ENCODE measurements around the gene RSU1. TPM values are rescaled to one million over a fixed set of nuclear protein-coding genes. Genes with fewer than 3 reads are reported as not detected.

The RSU1 gene
- total and polyA plus RNA-seq, 10 donors, result 20.5 to 81.7 (median 63.4) TPM

- Histone ChIP-seq H3K4me3 (no peak overlapping the region), H3K36me3 (peaks cover 0 to 7% (median 0%) of the 10 kb centered on the region in 6 donors), H3K4me1 (no peaks in the 10 kb centered on the region), H3K9me3 (peaks cover 0 to 19% (median 13%) of the 10 kb centered on the region in 8 donors), H3K27ac (no peak overlapping the region), H3K27me3 (replicated peaks in 1 of 7) (no peaks in the 10 kb centered on the region)
- 88 to 93% (median 90%) methylated on average over 17 of the region's 17 CpGs for WGBS, 5 donors
- no peak for DNase-seq
- TF ChIP-seq POLR2AphosphoS5 (IDR thresholded peaks at IDR 0.05), result no peak
- intact Hi-C loops (cut with DNase I; ENCODE audit: low total_unique reads), result no loop called here
Observed at GRCh38 chr10:16699435-16700057, 117.7 kb downstream of the RSU1 start.

DNA sequence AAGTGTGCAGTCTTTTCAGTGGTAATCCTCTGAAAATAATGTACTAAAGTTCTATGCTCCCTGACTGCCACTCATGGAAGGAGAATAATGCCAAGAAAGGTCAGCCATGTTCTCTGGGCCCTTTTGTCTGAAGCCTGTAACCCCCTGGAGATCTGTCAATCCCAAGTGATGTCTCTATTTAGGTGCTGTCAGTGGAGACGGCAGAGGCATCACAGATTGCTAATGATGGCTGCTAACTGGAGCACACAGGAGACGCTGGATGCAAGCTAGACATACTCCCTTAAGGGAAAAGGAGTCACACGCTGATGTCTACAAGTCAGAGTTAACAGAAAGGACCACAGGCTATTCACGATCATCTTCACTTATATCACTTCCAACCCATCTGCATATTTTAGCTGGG lies 118.8 kb downstream of the RSU1 start:
- peaks cover 0 to 16% (median 13%) of the 10 kb centered on the region in 8 donors for H3K9me3 ChIP-seq
- no peaks in the 10 kb centered on the region for H3K4me1 ChIP-seq
- no peak overlapping the region for H3K4me3 ChIP-seq
- DNase-seq, result no peak
- no peak for TF ChIP-seq POLR2A (IDR thresholded peaks at IDR 0.05)
- no peak for TF ChIP-seq POLR2AphosphoS5 (IDR thresholded peaks at IDR 0.05)
- intact Hi-C loops (cut with DNase I; ENCODE audit: low total_unique reads), result no loop called here
- no peaks in the 10 kb centered on the region for H3K27me3 ChIP-seq (replicated peaks in 1 of 7)
- 92 to 97% (median 94%) methylated on average over 4 of the region's 4 CpGs for whole genome bisulfite sequencing, 5 donors
- H3K36me3 ChIP-seq, result peaks cover 0 to 17% (median 3%) of the 10 kb centered on the region in 6 donors
- no peak overlapping the region for H3K27ac ChIP-seq

GRCh38 chr10:16690417-16690816 lies 126.8 kb downstream of the RSU1 start:
- no peaks in the 10 kb centered on the region for H3K4me1 ChIP-seq
- H3K27me3 ChIP-seq (replicated peaks in 1 of 7), result no peaks in the 10 kb centered on the region
- intact Hi-C loops (cut with DNase I; ENCODE audit: low total_unique reads), result no loop called here
- DNase-seq, result no peak
- H3K4me3 ChIP-seq, result no peak overlapping the region
- 91 to 96% (median 93%) methylated on average over 5 of the region's 5 CpGs for WGBS, 5 donors
- TF ChIP-seq POLR2AphosphoS5 (IDR thresholded peaks at IDR 0.05), result no peak
- no peak for TF ChIP-seq POLR2A (IDR thresholded peaks at IDR 0.05)
- TF ChIP-seq, protein P1, sequence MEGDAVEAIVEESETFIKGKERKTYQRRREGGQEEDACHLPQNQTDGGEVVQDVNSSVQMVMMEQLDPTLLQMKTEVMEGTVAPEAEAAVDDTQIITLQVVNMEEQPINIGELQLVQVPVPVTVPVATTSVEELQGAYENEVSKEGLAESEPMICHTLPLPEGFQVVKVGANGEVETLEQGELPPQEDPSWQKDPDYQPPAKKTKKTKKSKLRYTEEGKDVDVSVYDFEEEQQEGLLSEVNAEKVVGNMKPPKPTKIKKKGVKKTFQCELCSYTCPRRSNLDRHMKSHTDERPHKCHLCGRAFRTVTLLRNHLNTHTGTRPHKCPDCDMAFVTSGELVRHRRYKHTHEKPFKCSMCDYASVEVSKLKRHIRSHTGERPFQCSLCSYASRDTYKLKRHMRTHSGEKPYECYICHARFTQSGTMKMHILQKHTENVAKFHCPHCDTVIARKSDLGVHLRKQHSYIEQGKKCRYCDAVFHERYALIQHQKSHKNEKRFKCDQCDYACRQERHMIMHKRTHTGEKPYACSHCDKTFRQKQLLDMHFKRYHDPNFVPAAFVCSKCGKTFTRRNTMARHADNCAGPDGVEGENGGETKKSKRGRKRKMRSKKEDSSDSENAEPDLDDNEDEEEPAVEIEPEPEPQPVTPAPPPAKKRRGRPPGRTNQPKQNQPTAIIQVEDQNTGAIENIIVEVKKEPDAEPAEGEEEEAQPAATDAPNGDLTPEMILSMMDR (IDR thresholded peaks at IDR 0.05 in 8 of 11, conservative IDR thresholded peaks at IDR 0.05 in 3 of 11), result no peak
- H3K36me3 ChIP-seq, result peaks cover 0 to 56% (median 11%) of the 10 kb centered on the region in 6 donors
- H3K27ac ChIP-seq, result no peak overlapping the region
- no peaks in the 10 kb centered on the region for H3K9me3 ChIP-seq

DNA sequence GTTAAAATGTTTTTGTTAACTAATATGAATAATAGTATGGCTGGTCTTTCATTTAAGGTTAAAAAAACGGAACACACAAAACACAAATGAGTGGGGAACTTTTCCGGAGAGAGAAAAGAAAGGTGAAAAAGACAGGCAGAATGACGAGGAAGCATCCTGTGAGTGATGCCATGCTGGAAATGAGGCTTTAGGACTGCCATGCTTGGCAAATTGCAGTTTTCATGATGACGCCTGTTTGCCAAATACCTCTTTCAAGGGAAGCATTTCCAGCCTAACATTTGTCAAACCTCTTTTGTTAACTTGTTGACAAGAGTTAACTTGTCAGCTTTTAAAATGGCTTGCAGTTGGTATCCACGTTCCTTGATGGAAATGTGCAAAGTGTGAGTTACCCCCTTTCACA lies 127.5 kb downstream of the RSU1 start:
- peaks cover 0 to 51% (median 11%) of the 10 kb centered on the region in 6 donors for H3K36me3 ChIP-seq
- DNase-seq, result no peak
- no peak overlapping the region for H3K4me3 ChIP-seq
- no peaks in the 10 kb centered on the region for H3K4me1 ChIP-seq
- no peaks in the 10 kb centered on the region for H3K9me3 ChIP-seq
- no peak overlapping the region for H3K27ac ChIP-seq
- TF ChIP-seq, protein P1 (IDR thresholded peaks at IDR 0.05 in 8 of 11, conservative IDR thresholded peaks at IDR 0.05 in 3 of 11), result no peak
- no peak for TF ChIP-seq POLR2AphosphoS5 (IDR thresholded peaks at IDR 0.05)
- no peak for TF ChIP-seq POLR2A (IDR thresholded peaks at IDR 0.05)
- H3K27me3 ChIP-seq (replicated peaks in 1 of 7), result no peaks in the 10 kb centered on the region
- WGBS, 5 donors, result 87 to 95% (median 90%) methylated on average over 5 of the region's 5 CpGs
- intact Hi-C loops (cut with DNase I; ENCODE audit: low total_unique reads), result no loop called here

DNA sequence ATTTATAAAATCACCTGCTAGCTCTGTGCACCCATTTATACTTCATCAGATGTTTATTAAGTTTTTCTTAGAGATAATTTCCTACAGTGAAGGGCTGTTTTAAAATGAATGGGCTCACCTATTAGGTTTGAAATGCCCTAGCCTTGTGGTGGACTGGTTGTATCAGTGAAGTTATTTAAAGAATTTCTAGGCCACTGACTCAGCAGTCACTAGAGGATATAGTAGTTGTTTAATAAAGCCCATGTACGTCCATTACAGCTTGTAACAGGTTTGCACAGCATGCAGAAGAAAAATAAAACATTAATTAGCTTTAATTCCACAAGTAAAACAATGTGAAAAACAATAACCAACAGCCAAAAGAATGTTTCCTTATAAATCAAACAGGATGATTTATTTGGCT lies 128.0 kb downstream of the RSU1 start:
- WGBS, 5 donors, result 80 to 91% (median 90%) methylated on average over 1 of the region's 1 CpG
- TF ChIP-seq, protein P1 (IDR thresholded peaks at IDR 0.05 in 8 of 11, conservative IDR thresholded peaks at IDR 0.05 in 3 of 11), result no peak
- TF ChIP-seq POLR2A (IDR thresholded peaks at IDR 0.05) (no peak), POLR2AphosphoS5 (IDR thresholded peaks at IDR 0.05) (no peak)
- DNase-seq, result no peak
- no peaks in the 10 kb centered on the region for H3K4me1 ChIP-seq
- peaks cover 0 to 46% (median 11%) of the 10 kb centered on the region in 6 donors for H3K36me3 ChIP-seq
- intact Hi-C loops (cut with DNase I; ENCODE audit: low total_unique reads), result no loop called here
- no peak overlapping the region for H3K4me3 ChIP-seq
- H3K27me3 ChIP-seq (replicated peaks in 1 of 7), result no peaks in the 10 kb centered on the region
- no peak overlapping the region for H3K27ac ChIP-seq
- H3K9me3 ChIP-seq, result no peaks in the 10 kb centered on the region

Data from spleen (tissue), 11 donors.